Hematopoietic multipotent progenitor cell treated with erythropoietin and hydrocortisone succinate and interleukin-3 and kit ligand, for 6 days (in vitro differentiated cells): ENCODE data around the gene ZBTB17.
"Not testable (repeated sequence)": the region's sequence is repeated elsewhere in the genome, so short reads cannot be mapped to it uniquely, and the experiment has no call there.

Experiments
- DNase-seq: peaks from one replicate; pipeline ENCODE4 v3.0.0-alpha.2; 2015

Gene ZBTB17

DNA sequence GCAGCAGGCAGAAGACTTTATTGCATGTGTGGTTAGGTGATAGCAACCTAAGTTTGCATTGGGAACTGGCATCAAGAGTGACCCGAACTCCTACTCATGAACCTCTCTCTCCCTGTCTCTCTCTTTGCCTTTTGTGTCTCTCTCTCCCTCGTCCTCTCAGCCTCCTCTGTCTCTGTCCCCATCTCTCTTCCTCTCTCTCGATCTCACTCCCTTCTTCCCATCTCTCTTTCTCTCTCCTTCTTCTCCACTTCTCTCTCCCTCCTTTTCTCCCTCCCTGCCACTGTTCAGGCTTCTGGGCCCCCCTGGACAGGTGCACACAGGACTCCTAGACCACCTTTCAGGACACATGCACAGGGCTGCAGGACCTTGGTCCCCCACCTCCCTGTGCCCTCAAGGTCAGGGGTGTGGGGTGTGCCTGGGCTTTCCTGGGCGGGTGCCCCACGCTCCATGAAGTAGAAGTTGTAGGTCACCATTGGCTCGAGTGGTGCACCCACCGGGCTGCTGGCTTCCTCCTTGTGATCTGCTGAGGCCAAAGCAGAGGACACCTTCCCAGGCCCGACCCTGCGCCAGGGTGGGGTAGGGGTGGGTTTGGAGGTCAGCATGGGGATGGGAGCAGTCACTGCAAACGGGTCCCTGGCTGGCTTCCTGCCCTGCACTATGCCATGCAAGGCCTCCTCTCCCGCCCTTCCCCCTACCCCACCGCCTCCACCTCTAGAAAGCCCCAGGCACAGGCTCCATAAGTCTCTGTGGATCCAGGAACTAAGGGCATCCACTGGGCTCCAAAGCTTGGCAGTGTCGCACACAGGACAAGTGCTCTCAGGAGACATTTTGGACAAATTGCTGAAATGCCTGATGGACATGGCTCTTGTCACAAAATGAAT, 13.2 kb upstream of the ZBTB17 start:
- DNase-seq, result no peak

DNA sequence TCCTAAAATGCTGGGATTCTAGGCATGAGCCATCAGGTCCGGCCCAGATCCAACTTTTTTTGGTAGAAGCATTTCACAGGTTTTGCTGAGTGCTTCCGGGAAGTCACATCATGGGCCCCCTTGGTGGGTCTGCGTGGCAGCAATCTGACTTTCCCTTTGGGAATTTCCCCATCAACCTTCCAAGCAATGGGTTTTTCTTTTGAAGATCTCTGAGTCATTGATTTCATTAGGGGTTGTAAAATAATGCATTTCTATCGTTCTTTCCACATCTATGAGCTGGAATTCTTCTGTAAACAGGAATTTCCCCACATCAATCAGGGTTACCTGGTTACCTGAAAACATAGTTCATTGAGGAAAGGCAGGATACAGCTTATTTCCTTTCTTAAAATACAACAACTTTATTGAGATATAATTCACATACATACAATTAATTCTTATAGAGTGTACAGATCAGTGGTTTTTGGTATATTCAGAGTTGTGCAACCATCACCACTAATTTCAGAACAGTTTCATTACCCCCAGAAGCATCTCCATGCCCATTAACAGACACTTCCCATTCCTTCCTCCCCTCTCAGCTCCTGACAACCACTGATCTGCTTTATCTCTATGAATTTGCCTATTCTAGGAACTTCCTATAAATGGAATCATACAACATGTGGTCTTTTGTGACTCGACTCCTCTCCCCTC, 9.9 kb upstream of the ZBTB17 start:
- DNase-seq, result no peak

GRCh38 chr1:15983275-15983674, 7.4 kb upstream of the ZBTB17 start:
- DNase-seq, result no peak

GRCh38 chr1:15981679-15982078, 5.8 kb upstream of the ZBTB17 start:
- DNase-seq, result no peak

DNA sequence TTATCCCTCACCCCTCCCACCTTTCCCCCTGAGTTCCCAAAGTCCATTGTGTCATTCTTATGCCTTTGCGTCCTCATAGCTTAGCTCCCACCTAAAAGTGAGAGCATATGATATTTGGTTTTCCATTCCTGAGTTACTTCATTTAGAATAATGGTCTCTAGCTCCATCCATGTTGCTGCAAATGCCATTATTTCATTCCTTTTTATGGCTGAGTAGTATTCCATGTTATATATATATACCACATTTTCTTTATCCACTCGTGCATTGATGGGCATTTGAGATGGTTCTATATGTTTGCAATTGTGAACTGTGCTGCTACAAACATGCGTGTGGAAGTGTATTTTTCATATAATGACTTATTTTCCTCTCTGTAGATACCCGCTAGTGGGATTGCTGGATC, 2.0 kb upstream of the ZBTB17 start:
- not testable (repeated sequence) for DNase-seq

GRCh38 chr1:15975358-15975804, 520 bp downstream of the ZBTB17 start:
- peak; percentile 78 for DNase-seq

- DNase-seq, result no peak
Observed at GRCh38 chr1:15974855-15975254, 1.0 kb downstream of the ZBTB17 start.

GRCh38 chr1:15973772-15974171, 2.1 kb downstream of the ZBTB17 start:
- DNase-seq, result no peak

DNA sequence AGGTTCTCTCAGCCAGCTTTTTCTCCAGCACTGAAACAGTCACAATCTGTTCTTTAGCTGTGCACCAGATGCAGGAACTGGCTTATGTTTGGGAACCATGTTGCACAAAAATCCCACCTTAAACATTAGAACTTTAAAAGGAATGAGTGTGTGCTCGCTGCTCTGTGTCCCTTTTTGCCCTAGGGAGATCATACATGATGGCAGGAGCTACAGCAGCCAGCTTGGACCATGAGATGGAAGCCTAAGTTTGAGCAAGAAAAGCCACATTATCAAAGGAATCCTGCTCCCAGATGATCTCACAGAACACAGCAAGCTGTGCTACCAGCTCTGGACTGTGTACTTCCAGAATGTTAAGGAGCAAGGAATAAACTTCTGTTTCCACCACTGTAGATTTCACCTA, 3.5 kb downstream of the ZBTB17 start:
- DNase-seq, result no peak

DNA sequence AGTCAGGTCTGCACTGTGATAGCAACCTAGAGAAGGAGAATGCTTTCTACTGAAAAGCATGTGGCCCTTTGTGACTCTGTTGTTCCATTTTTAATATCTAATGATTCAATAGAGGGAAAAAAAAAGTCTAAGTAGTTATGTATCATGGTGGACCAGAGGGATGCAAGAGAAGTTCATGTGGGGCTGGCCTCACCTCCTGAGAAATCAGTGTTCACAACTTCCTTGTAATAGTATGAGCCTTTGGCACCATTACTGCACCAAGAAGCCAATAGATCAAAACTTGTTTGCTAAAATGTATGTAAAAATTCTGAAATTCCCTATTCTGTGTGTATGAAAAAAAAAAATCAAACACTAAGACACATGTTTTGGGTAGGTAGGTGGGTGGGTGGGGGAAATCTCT, 5.0 kb downstream of the ZBTB17 start:
- no peak for DNase-seq

DNA sequence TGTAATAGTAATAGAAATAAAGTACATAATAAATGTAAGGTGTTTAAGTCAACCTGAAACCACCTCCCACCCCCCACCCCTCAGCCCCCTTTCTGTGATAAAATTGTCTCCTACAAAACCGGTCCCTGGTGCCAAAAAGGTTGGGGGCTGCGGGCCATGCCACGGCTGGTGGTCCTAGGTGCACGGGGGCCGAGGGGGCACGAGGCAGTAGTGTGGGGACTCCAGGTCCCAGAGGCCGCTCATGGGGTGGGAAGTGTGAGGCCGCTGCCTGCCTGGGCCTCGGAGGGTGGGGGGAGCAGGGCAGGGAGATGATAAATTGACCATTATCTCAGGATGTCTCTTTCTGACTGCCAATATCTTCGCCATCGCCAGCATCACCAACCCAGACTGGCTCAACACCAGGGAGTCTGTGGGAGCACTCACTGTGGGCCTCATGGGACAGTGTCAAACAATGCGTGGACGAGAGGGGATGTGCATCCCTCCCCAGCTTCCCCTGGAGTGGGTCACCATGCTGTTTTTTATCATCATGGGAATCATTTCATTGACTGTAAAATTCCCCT, 6.5 kb downstream of the ZBTB17 start:
- DNase-seq, result no peak

DNA sequence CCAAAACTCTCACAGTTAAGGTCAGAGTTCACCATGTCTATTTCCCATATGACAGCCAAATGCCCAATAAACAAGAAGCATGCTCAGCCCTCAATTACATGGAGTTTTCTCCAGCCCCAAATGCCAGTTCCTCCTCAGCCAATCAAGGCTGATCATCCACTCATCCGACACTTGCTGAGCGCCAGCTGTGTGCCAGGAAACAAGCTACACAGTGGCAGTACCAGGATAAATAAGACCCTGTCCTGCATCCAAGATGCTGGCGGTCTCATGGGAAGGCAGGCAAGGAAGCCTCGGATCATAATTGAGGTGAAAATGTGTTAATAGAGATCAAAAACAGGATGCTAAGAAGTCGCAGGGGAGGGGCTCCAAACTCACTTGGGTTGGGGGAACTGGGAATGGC, 7.7 kb downstream of the ZBTB17 start:
- no peak for DNase-seq

DNA sequence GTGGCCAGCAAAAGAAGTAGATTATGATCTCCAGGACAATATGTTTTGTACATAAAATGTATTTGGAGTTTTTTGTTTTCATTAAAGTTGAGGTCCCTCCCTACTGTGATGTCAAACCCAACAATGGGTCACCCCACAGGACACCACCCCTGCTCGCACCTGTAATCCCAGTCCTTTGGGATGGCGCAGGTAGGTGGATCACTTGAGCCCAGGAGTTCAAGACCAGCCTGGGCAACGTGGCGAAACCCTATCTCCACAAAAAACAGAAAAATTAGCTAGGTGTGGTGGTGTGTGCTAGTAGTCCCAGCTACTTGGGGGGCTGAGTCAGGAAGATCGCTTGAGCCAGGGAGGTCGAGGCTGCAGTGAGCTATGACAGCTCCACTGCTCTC, 9.0 kb downstream of the ZBTB17 start:
- no peak for DNase-seq

DNA sequence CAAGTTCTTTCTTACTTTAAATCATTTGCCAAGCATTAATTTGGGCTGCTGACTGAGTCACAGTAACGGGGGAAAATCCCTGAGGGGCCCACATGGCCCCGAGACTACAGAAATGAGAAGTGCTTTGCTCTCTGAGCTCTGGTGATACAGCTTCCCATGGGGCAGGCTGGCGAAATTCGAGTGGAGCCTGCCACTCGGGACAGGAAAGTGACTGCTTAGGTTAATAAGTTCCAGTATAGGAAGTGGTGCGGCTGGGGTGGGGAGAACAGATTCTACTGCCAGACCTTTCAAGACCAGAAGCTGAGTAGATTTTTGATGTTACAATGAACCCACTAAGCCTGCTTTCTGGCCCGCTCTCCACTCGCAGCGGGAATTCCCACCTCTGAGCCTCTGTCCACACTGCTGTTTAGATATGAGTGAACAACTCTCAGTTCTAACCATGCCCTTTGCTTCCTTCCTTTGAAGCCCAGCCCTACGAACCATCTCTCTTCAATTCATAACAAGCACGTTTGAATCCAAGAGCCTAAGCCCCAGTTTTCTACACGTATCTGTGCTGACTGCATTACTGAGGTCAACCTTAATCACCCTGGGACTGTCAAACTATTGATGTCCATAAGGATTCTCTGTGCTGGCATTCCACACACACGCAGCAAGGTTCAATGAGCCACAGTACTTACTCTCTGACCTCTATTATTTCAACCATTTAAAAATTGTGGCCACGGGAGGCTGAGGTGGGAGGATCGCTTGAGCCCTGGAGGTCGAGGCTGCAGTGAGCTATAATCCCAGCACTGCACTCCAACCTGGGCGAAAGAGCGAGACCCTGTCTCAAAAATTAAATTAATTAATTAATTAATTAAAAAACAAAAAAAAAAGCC, 9.6 kb downstream of the ZBTB17 start:
- peak; percentile 19 for DNase-seq

- no peak for DNase-seq
Observed at GRCh38 chr1:15965228-15965767, 10.6 kb downstream of the ZBTB17 start.

GRCh38 chr1:15963968-15964648, 11.8 kb downstream of the ZBTB17 start:
- no peak for DNase-seq

- no peak for DNase-seq
Observed at GRCh38 chr1:15963363-15963967, 12.4 kb downstream of the ZBTB17 start.

DNA sequence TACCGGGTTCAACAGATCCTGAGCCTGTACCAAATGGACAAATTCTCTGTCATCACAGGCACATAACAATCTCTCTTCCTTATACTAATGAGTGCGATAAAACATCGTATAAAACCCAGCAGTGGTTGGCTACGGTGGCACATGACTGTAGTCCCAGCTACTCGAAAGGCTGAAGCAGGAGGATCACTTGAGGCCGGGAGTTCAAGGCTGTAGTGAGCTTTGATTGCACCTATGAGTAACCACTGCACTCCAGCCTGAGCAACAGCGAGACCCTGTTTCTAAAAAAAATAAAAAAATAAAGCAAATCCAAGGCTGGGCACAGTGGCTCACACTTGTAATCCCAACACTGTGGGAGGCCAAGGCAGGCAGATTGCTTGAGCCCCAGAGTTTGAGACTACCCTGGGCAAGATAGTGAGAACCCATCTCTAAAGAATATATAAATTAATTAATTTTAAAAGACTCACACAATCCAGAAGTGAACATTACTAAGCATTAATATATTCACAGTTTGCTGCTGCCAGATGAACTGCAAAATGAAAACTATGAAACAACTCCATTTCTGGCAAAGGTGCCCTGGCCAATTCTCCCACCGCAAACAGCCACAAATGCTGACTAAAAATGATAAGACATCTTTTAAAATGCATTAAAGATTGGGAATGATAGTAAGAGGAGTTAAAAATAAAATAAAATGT, 13.1 kb downstream of the ZBTB17 start:
- no peak for DNase-seq

GRCh38 chr1:15962176-15962575, 13.7 kb downstream of the ZBTB17 start:
- no peak for DNase-seq

DNA sequence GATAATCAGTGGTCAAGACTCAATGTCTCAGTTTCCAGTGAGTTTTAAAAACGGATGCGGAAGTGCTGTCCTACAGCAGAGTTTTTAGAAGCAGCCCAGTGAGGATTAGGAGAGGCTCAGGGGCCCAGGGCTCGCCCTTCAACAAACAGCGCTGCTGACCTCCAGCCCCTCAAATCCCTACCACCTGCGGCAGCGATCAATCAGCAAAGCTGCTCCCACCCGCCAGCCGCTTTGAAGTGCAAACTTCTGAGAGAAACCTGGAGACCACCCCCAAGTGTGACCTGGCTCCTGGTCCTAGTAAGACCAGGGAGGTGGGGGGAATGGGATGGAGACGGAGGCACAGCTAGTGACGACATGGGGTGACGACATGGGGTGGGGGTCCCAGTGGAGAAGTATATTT, 14.4 kb downstream of the ZBTB17 start:
- DNase-seq, result no peak

GRCh38 chr1:15960808-15961207, 15.1 kb downstream of the ZBTB17 start:
- DNase-seq, result no peak
